IMR-90 (cell line): ENCODE measurements around the gene REPS2. TPM values are rescaled to one million over a fixed set of nuclear protein-coding genes. Genes with fewer than 3 reads are reported as not detected.

Experiments
- ATAC-seq: fragments of 200-7000 bp; cut with Tn5 transposase; 2 replicates; pipeline ENCODE4 v1.9.1; 2020; ENCODE audit warnings: low read depth, mild to moderate bottlenecking, moderate library complexity
- BruUV-seq: library from RNA; stranded (reverse); fragments of 400-500 nt; replicated peaks from 2 replicates; lab custom pipeline; 2021; lab: Mats Ljungman, UMichigan
- CTCF ChIA-PET: fragments of 300-600 bp; formaldehyde crosslinking; extraction: SDS; loops from one replicate; lab custom pipeline; 2021; ENCODE audit warnings: antibody characterized with exemption; lab: Yijun Ruan, JAX
- POLR2A ChIA-PET: fragments of 300-600 bp; sonication (Branson Sonifier 250); formaldehyde crosslinking; loops from one replicate; lab custom pipeline; 2022; ENCODE audit warnings: antibody characterized with exemption; ENCODE audit not compliant: unreplicated experiment; lab: Charles Lee
- DNase-seq: peaks from one replicate; pipeline ENCODE4 v3.0.0; 2013
- H2AFZ ChIP-seq: replicated peaks from 2 replicates; pipeline ENCODE3; 2013; ENCODE audit warnings: low read length, mild to moderate bottlenecking; ENCODE audit not compliant: poor library complexity
- H2AK5ac ChIP-seq: 2 replicates; pipeline ENCODE4 v1.6.1; 2013; ENCODE audit warnings: low read depth, low read length, inconsistent platforms
- H2AK9ac ChIP-seq: replicated peaks from 2 replicates; pipeline ENCODE3; 2013; ENCODE audit warnings: mild to moderate bottlenecking, low read depth, low read length, moderate library complexity; ENCODE audit not compliant: poor library complexity
- H2BK120ac ChIP-seq: 2 replicates; pipeline ENCODE4 v1.6.1; 2013; ENCODE audit warnings: low read depth, low read length, inconsistent platforms
- H2BK15ac ChIP-seq: 3 replicates; pipeline ENCODE4 v1.6.1; 2013; ENCODE audit warnings: low read depth, low read length, inconsistent platforms
- H2BK20ac ChIP-seq: 2 replicates; pipeline ENCODE4 v1.6.1; 2013; ENCODE audit warnings: low read depth, mild to moderate bottlenecking, inconsistent platforms, low read length, moderate library complexity
- H2BK5ac ChIP-seq: 2 replicates; pipeline ENCODE4 v1.6.1; 2013; ENCODE audit warnings: mild to moderate bottlenecking, low read depth, low read length, inconsistent platforms; ENCODE audit not compliant: poor library complexity, severe bottlenecking
- H3K14ac ChIP-seq: replicated peaks from 2 replicates; pipeline ENCODE4 v1.6.1; 2013; ENCODE audit warnings: low read depth, low read length, inconsistent platforms
- H3K18ac ChIP-seq: 2 replicates; pipeline ENCODE4 v1.6.1; 2013; ENCODE audit warnings: low read depth, low read length, control low read depth
- H3K23ac ChIP-seq: 2 replicates; pipeline ENCODE4 v1.6.1; 2013; ENCODE audit warnings: low read depth, low read length, inconsistent platforms
- H3K27ac ChIP-seq: 2 replicates; pipeline ENCODE4 v1.5.1; 2013; ENCODE audit warnings: mild to moderate bottlenecking, control low read depth, low read length; ENCODE audit not compliant: insufficient read depth
- H3K27me3 ChIP-seq: 2 replicates; pipeline ENCODE4 v1.6.1; 2013; ENCODE audit warnings: low read length; ENCODE audit not compliant: control insufficient read depth, insufficient read depth
- H3K36me3 ChIP-seq: 2 replicates; pipeline ENCODE4 v1.6.1; 2013; ENCODE audit warnings: low read length, mixed read lengths; ENCODE audit not compliant: control insufficient read depth, insufficient read depth
- H3K4ac ChIP-seq: 2 replicates; pipeline ENCODE4 v1.6.1; 2013; ENCODE audit warnings: low read depth, low read length, inconsistent platforms
- H3K4me1 ChIP-seq: 2 replicates; pipeline ENCODE4 v1.6.1; 2013; ENCODE audit warnings: low read length, mixed read lengths; ENCODE audit not compliant: control insufficient read depth, insufficient read depth
- H3K4me2 ChIP-seq: 2 replicates; pipeline ENCODE4 v1.6.1; 2013; ENCODE audit warnings: low read depth, mild to moderate bottlenecking, control low read depth, low read length, moderate library complexity
- H3K4me3 ChIP-seq: 2 replicates; pipeline ENCODE4 v1.5.1; 2013; ENCODE audit warnings: low read depth, mild to moderate bottlenecking, control low read depth, low read length, moderate library complexity; ENCODE audit not compliant: insufficient read depth
- H3K56ac ChIP-seq: 2 replicates; pipeline ENCODE4 v1.6.1; 2013; ENCODE audit warnings: low read length, inconsistent platforms; ENCODE audit not compliant: insufficient read depth; ENCODE audit errors: extremely low read depth
- H3K79me1 ChIP-seq, 2 experiments: 2 replicates each; pipeline ENCODE4 v1.6.1; 2013; ENCODE audit warnings: low read length in 2 of 2, inconsistent platforms in 1 of 2, low read depth in 1 of 2
- H3K9ac ChIP-seq: 2 replicates; pipeline ENCODE4 v1.6.1; 2013; ENCODE audit warnings: low read depth, low read length, control low read depth
- H3K9me1 ChIP-seq: 2 replicates; pipeline ENCODE4 v1.6.1; 2013; ENCODE audit warnings: low read length, inconsistent platforms; ENCODE audit not compliant: insufficient read depth
- H3K9me3 ChIP-seq: 2 replicates; pipeline ENCODE4 v1.6.1; 2013; ENCODE audit warnings: low read length; ENCODE audit not compliant: control insufficient read depth, insufficient read depth
- H4K20me1 ChIP-seq: 2 replicates; pipeline ENCODE4 v1.6.1; 2013; ENCODE audit warnings: low read length, inconsistent platforms; ENCODE audit not compliant: insufficient read depth
- H4K5ac ChIP-seq: 2 replicates; pipeline ENCODE4 v1.6.1; 2013; ENCODE audit warnings: mild to moderate bottlenecking, low read depth, low read length, control low read depth
- H4K8ac ChIP-seq, 2 experiments: 2 replicates each; pipeline ENCODE4 v1.6.1; 2013; ENCODE audit warnings: low read depth in 2 of 2, low read length in 2 of 2, control low read depth in 1 of 2, inconsistent platforms in 1 of 2
- H4K91ac ChIP-seq: 2 replicates; pipeline ENCODE4 v1.6.1; 2013; ENCODE audit warnings: low read depth, low read length, inconsistent platforms; ENCODE audit not compliant: insufficient read depth
- BHLHE40 ChIP-seq: fragments of 150-350 bp; IDR thresholded peaks from 2 replicates; pipeline ENCODE4 v1.6.1; 2016; ENCODE audit warnings: mild to moderate bottlenecking, low read depth, low read length
- CTCF ChIP-seq: conservative IDR thresholded peaks from 2 replicates; pipeline ENCODE4 v1.5.1; 2012; ENCODE audit warnings: mild to moderate bottlenecking, low read depth, low read length, improper control_type of control experiment
- ELK1 ChIP-seq: fragments of 150-350 bp; IDR thresholded peaks from 2 replicates; pipeline ENCODE4 v1.6.1; 2016; ENCODE audit warnings: low read depth, mild to moderate bottlenecking, low read length, moderate library complexity, borderline replicate concordance
- FOS ChIP-seq: fragments of 150-350 bp; IDR thresholded peaks from 2 replicates; pipeline ENCODE4 v1.6.1; 2016; ENCODE audit warnings: low read depth, low read length
- MXI1 ChIP-seq: IDR thresholded peaks from 2 replicates; pipeline ENCODE4 v1.6.1; 2012; ENCODE audit warnings: low read depth, mild to moderate bottlenecking, low read length, moderate library complexity, borderline replicate concordance
- NFE2L2 ChIP-seq: fragments of 150-350 bp; IDR thresholded peaks from 2 replicates; pipeline ENCODE4 v1.6.1; 2016; ENCODE audit warnings: low read depth, mild to moderate bottlenecking, low read length
- RAD21 ChIP-seq: IDR thresholded peaks from 2 replicates; pipeline ENCODE4 v1.6.1; 2012; ENCODE audit warnings: low read length, improper control_type of control experiment
- RCOR1 ChIP-seq: IDR thresholded peaks from 2 replicates; pipeline ENCODE4 v1.6.1; 2012; ENCODE audit warnings: mild to moderate bottlenecking, low read length, improper control_type of control experiment; ENCODE audit not compliant: insufficient replicate concordance
- USF2 ChIP-seq: fragments of 150-350 bp; IDR thresholded peaks from 2 replicates; pipeline ENCODE4 v1.6.1; 2017; ENCODE audit warnings: mild to moderate bottlenecking, antibody characterized with exemption, low read length, low read depth
- WGBS, 2 experiments: methylation state at CpG; one replicate each; pipeline versions ENCODE4 v1.1.5 to v1.1.7; 2013; ENCODE audit warnings: missing lambda C conversion rate in 2 of 2; ENCODE audit not compliant: insufficient read length in 1 of 2; ENCODE audit errors: extremely low coverage in 2 of 2; 5-methylcytosine and 5-hydroxymethylcytosine counted together
- dilution Hi-C: fragments of 300-500 bp; cut with HindIII; formaldehyde crosslinking; loops from one replicate; pipeline ENCODE4 v1.14.3; 2018; ENCODE audit warnings: low sequenced_read_pairs; ENCODE audit not compliant: unreplicated experiment
- in situ Hi-C: fragments of 300-500 bp; cut with MboI; formaldehyde crosslinking; loops from 3 replicates; pipeline ENCODE4 v1.14.3; 2019; ENCODE audit warnings: low sequenced_read_pairs, inconsistent platforms, mixed read lengths
- intact Hi-C: fragments of 100-400 bp; cut with micrococcal nuclease; formaldehyde crosslinking; loops from 2 replicates; pipeline ENCODE4 v1.10.0; 2022
- polyA plus RNA-seq, 3 experiments: library from polyadenylated mRNA; depleted of rRNA; stranded (reverse); fragments of >200 nt; gene quantifications; 2 replicates each; pipeline ENCODE4 v1.2.3, GENCODE V29; 2012; ENCODE audit warnings: low replicate concordance in 1 of 3
- total RNA-seq: library from RNA; depleted of rRNA; stranded (reverse); fragments of >200 nt; gene quantifications from 2 replicates; pipeline ENCODE4 v1.2.3, GENCODE V29; 2012

The REPS2 gene
- total and polyA plus RNA-seq, 2 of the 4 experiments (the other 2 are of a cell fraction), result 0.02 to 0.18 TPM

GRCh38 chrX:17007134-17007768, 60.8 kb downstream of the REPS2 start:
- H3K9ac ChIP-seq, result no peak overlapping the region
- H2BK20ac ChIP-seq, result no peak overlapping the region
- in situ Hi-C loops, result no loop called here
- no peaks in the 10 kb centered on the region for H3K9me3 ChIP-seq
- no peak overlapping the region for H2AK5ac ChIP-seq
- TF ChIP-seq BHLHE40 (no peak), USF2 (no peak), FOS (no peak), ELK1 (no peak), RCOR1 (no peak), CTCF (no peak), MXI1 (no peak), RAD21 (no peak), NFE2L2 (no peak)
- no peak overlapping the region for H2BK15ac ChIP-seq
- no peaks in the 10 kb centered on the region for H4K20me1 ChIP-seq
- H3K9me1 ChIP-seq, result no peaks in the 10 kb centered on the region
- no peak overlapping the region for H2BK120ac ChIP-seq
- no peak overlapping the region for H3K27ac ChIP-seq
- no peaks in the 10 kb centered on the region for H3K4me1 ChIP-seq
- no peak overlapping the region for H3K4me2 ChIP-seq
- 58% methylated on average over 2 of the region's 8 CpGs; no CpG with 5 or more reads in 1 of the 2 experiments for WGBS, 2 experiments
- no peak overlapping the region for H3K4ac ChIP-seq
- ATAC-seq (no peak), DNase-seq (no peak)
- peaks cover 19% of the 10 kb centered on the region for H3K27me3 ChIP-seq
- H2BK5ac ChIP-seq, result no peak overlapping the region
- H3K14ac ChIP-seq, result no peak overlapping the region
- BruUV-seq, result no TSS peak
- intact Hi-C loops, result no loop called here
- H4K8ac ChIP-seq, result no peak overlapping the region
- no peaks in the 10 kb centered on the region for H3K36me3 ChIP-seq
- H2AK9ac ChIP-seq, result no peak overlapping the region
- H3K56ac ChIP-seq, result no peak overlapping the region
- H3K79me1 ChIP-seq, result no peaks in the 10 kb centered on the region
- H2AFZ ChIP-seq, result no peak overlapping the region
- no peak overlapping the region for H4K5ac ChIP-seq
- H3K4me3 ChIP-seq, result no peak overlapping the region
- H3K23ac ChIP-seq, result no peak overlapping the region
- ChIA-PET CTCF (no interaction called here), POLR2A (no interaction called here)
- dilution Hi-C loops, result no loop called here
- no peak overlapping the region for H3K18ac ChIP-seq
- no peak overlapping the region for H4K91ac ChIP-seq
